Measurements from ENCODE around the gene USP30.

USP30 gene, protein sequence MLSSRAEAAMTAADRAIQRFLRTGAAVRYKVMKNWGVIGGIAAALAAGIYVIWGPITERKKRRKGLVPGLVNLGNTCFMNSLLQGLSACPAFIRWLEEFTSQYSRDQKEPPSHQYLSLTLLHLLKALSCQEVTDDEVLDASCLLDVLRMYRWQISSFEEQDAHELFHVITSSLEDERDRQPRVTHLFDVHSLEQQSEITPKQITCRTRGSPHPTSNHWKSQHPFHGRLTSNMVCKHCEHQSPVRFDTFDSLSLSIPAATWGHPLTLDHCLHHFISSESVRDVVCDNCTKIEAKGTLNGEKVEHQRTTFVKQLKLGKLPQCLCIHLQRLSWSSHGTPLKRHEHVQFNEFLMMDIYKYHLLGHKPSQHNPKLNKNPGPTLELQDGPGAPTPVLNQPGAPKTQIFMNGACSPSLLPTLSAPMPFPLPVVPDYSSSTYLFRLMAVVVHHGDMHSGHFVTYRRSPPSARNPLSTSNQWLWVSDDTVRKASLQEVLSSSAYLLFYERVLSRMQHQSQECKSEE

DNA sequence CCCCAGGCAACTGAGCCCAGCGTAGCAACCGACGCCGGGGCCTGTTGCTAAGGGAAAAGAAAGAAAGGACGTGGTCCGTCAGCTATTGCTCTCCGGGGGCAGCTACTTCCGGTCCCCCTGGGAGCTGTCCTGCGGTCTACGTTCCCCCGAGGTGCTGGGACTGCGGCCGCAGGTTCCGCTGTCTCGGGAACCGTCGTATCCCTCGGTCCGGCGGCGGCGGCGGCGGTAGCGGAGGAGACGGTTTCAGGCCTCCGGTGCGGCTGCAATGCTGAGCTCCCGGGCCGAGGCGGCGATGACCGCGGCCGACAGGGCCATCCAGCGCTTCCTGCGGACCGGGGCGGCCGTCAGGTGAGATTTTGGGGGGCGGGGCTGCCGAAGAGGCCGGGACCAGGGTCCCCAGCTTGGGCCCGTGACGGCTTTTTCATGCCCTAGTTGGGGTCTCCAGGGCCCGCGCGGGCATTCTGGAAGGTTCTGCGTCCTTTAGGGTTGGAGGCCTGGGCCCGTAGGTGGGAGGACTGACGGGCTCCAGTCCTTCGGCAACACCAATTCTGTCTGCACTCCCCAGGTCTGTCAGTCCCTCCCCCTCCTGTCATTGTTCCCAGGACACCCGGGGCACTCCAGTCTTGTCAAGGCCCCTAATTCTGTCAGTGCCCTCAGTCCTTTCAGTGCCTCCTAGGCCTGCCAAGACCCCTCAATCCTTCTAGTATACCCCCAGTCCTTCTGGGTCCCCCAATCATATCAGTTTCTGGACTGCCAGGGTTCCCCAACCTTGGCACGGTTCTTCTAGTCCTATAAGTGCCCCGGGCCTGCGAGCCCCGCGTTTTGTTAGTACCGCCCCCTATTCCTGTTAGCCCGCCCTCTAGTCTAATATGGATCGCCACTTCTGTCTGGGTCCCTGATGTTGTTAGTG lies at the start of gene USP30:
USP30 (plus strand) TSS at position 163 of the 910 bp plus-strand sequence; CDS start at position 266, 103 bp downstream.
- DNase-seq (ENCODE audit: low spot score): peak; percentile 89

DNA sequence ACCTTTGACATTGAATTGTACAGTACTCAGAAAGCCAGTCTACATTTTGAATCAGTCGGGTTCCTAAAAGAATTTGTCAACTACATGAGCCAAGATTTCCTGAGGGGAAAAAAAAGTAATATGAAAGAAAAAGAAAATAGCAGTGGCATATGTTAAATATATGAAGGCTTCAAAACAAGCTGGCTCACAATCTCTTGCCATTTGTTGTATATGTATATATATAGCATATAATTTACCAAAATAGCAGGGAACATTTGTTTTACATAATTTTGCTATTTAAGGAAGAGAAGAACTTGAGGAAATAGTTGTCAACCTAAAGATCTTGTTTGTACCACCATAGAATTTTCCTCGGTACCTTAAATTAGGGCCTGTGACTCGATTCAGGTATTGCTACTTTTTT lies 48.4 kb upstream of the USP30 start:
- no peak for DNase-seq (ENCODE audit: low spot score)
- TF ChIP-seq CTCF (IDR thresholded peaks at IDR 0.05; ENCODE audit: extremely low read depth, missing control alignments): no peak

More for the DNA sequence above, at the start of gene USP30:
- no peak for TF ChIP-seq CTCF (IDR thresholded peaks at IDR 0.05; ENCODE audit: extremely low read depth, missing control alignments)

DNA sequence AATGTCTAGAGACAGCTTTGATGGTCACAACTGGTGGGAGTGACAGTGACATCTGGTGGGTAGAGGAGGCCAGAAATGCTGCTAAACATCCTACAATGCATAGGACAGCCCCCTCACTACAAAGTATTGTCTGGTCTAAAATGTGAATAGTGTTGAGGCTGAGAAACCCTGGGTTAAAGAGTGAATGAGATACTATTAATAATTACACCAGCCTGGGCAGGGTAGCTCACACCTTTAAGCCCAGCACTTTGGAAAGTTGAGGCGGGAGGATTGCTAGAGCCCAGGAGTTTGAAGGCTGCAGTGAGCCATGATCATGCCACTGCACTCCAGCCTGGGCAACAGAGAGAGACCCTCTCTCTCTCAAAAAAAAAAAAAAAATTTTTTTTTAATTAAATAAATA lies 42.6 kb upstream of the USP30 start:
- DNase-seq (ENCODE audit: low spot score): no peak
- TF ChIP-seq CTCF (IDR thresholded peaks at IDR 0.05; ENCODE audit: extremely low read depth, missing control alignments): no peak

DNA sequence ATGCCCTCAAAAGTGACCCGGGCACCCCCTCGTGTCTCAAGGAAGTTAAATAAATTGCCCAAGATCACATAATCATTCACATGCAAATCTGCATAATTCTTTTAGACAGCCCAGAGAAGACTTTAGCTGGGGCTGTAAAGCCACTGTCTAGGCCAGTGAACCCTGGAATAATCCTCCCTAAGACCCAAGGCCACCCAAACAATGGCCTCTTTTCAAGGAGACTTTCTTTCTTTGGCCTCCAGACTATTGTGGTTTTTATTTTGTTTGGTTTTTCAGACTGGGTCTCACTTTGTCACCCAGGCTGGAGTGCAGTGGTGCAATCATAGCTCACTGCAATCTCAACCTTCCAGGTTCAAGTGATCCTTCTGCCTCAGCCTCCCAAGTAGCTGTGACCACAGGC lies 42.1 kb upstream of the USP30 start:
- DNase-seq (ENCODE audit: low spot score): no peak
- TF ChIP-seq CTCF (IDR thresholded peaks at IDR 0.05; ENCODE audit: extremely low read depth, missing control alignments): no peak

DNA sequence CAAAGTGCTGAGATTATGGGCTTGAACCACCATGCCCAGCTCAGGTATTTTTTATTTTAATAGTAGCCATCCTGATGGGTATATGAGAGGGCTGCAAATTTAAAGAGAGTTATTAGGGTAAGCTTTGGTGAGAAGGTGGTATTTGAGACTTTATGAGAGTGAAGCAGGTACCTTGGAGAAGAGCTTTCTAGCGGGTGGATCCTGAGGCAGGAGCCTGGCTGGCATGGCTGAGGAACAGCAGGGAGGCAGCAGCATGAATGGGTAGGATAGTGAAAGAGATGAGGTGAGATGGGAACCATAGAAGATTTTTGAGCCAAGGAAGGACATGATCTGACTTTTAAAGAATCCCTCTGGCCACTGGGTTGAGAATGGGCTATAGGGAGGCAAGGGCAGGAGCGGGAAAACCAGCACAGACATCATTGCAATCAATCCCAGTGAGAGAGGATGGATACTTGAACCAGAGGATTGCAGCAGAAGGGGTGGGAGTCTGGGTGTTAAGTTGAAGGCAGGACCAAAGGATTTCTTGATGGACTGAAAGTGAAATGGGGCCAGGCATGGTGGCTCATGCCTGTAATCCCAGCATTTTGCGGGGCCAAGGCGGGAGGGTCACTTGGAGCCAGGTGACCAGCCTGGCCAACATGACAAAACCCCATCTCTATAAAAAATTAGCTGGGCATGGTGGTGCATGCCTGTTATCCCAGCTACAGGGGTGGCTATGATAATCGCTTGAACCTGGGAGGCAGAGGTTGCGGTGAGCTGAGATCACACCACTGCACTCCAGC lies 37.2 kb upstream of the USP30 start:
- TF ChIP-seq CTCF (IDR thresholded peaks at IDR 0.05; ENCODE audit: extremely low read depth, missing control alignments): no peak
- DNase-seq (ENCODE audit: low spot score): no peak

DNA sequence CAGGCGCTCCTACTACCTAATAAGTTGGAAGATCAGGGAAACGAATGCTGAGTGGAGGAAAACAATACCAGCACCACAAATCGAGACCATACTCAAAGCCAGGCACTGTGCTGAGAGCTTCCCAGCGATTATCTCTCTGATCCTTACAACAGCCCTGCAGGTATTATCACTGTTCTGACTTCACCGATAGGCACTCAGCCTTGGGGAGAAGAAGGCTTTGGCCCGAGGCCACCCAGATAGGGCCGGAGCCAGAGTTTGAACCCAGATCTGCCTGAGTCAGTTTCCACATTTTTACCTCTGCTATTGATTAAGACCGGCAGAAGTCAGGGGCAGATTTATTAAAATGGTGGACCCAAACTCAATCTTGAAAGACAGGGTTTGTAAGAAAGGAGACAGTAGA lies 36.4 kb upstream of the USP30 start:
- no peak for TF ChIP-seq CTCF (IDR thresholded peaks at IDR 0.05; ENCODE audit: extremely low read depth, missing control alignments)

More for the DNA sequence above, 36.4 kb upstream of the USP30 start:
- DNase-seq (ENCODE audit: low spot score): no peak

All from GM20000 (cell line).